ENCODE results near the gene PDE4D.

DNA sequence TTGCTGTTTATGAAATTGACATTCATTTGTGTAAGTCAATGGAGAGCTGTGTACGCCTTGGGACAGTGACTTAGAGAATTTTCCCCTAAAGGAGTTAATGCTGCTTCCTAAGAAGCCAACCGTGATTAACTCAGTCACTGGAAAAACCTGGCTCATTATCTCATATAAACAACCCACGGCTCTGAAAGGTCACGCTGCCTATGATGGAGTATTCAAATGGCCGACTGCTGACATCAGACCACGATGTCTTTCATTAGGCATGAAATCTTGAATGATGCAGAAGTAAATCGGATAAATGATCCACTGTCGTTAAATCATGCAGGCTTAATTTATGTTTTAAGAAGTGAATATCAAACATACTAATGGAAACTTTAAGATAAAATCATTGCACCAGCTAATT lies 706.9 kb downstream of the PDE4D start:
- TF ChIP-seq, protein P1, sequence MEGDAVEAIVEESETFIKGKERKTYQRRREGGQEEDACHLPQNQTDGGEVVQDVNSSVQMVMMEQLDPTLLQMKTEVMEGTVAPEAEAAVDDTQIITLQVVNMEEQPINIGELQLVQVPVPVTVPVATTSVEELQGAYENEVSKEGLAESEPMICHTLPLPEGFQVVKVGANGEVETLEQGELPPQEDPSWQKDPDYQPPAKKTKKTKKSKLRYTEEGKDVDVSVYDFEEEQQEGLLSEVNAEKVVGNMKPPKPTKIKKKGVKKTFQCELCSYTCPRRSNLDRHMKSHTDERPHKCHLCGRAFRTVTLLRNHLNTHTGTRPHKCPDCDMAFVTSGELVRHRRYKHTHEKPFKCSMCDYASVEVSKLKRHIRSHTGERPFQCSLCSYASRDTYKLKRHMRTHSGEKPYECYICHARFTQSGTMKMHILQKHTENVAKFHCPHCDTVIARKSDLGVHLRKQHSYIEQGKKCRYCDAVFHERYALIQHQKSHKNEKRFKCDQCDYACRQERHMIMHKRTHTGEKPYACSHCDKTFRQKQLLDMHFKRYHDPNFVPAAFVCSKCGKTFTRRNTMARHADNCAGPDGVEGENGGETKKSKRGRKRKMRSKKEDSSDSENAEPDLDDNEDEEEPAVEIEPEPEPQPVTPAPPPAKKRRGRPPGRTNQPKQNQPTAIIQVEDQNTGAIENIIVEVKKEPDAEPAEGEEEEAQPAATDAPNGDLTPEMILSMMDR (IDR thresholded peaks at IDR 0.05), result no peak
- no peak for TF ChIP-seq POLR2A (IDR thresholded peaks at IDR 0.05)
